H1 (cell line): ENCODE data around the gene HAO2. TPM values are rescaled to one million over a fixed set of nuclear protein-coding genes. Genes with fewer than 3 reads are reported as not detected.

ENCODE experiments used
- CTCF ChIA-PET: fragments of 300-600 bp; sonication (Branson Sonifier 250); formaldehyde crosslinking; loops from one replicate; lab custom pipeline; 2021; ENCODE audit not compliant: partially characterized antibody; lab: Charles Lee
- POLR2A ChIA-PET: fragments of 300-600 bp; sonication (Branson Sonifier 250); formaldehyde crosslinking; loops from one replicate; lab custom pipeline; 2021; ENCODE audit warnings: inconsistent platforms; ENCODE audit not compliant: partially characterized antibody; lab: Charles Lee
- DNase-seq, 2 experiments: peaks; one replicate each; pipeline versions ENCODE4 v3.0.0 to v3.0.0-alpha.2; 2010 to 2022; ENCODE audit warnings: low spot score in 2 of 2, low read depth in 1 of 2, mixed read lengths in 1 of 2
- FAIRE-seq: peaks from 2 replicates; lab custom pipeline; 2011; peaks lifted over from hg19 to GRCh38; lab: Jason Lieb, UNC
- H2AFZ ChIP-seq: 2 replicates; pipeline ENCODE4 v1.8.1; 2012; ENCODE audit warnings: low read length, inconsistent platforms
- H2AK5ac ChIP-seq: 2 replicates; pipeline ENCODE4 v1.6.1; 2013; ENCODE audit warnings: low read depth, low read length
- H2BK120ac ChIP-seq: replicated peaks from 2 replicates; pipeline ENCODE3; 2013; ENCODE audit warnings: low read depth, low read length, inconsistent platforms
- H2BK12ac ChIP-seq: 2 replicates; pipeline ENCODE4 v1.6.1; 2013; ENCODE audit warnings: low read depth, low read length
- H2BK15ac ChIP-seq: 2 replicates; pipeline ENCODE4 v1.6.1; 2013; ENCODE audit warnings: low read length
- H2BK20ac ChIP-seq: 2 replicates; pipeline ENCODE4 v1.6.1; 2013; ENCODE audit warnings: low read length
- H2BK5ac ChIP-seq: 2 replicates; pipeline ENCODE4 v1.6.1; 2013; ENCODE audit warnings: low read depth, low read length
- H3K14ac ChIP-seq: 2 replicates; pipeline ENCODE4 v1.6.1; 2013; ENCODE audit warnings: inconsistent platforms; ENCODE audit not compliant: insufficient read length
- H3K18ac ChIP-seq: 2 replicates; pipeline ENCODE4 v1.6.1; 2013; ENCODE audit warnings: low read length; ENCODE audit errors: extremely low read depth
- H3K23ac ChIP-seq: 2 replicates; pipeline ENCODE4 v1.6.1; 2013; ENCODE audit warnings: inconsistent platforms; ENCODE audit not compliant: insufficient read length
- H3K23me2 ChIP-seq: 2 replicates; pipeline ENCODE4 v1.6.1; 2013; ENCODE audit warnings: low read depth, low read length
- H3K27ac ChIP-seq: 2 replicates; pipeline ENCODE4 v1.6.1; 2011; ENCODE audit warnings: low read depth, low read length, inconsistent platforms
- H3K27me3 ChIP-seq, 4 experiments: replicated peaks in 1 of 4; 1 replicate in 1 of 4; 2 replicates in 3 of 4; pipeline versions ENCODE4 v1.6.1 to v1.8.1; 2011 to 2013; ENCODE audit warnings: low read length in 3 of 4, mild to moderate bottlenecking in 3 of 4, inconsistent platforms in 2 of 4, mixed read lengths in 2 of 4, moderate library complexity in 1 of 4; ENCODE audit not compliant: control insufficient read depth in 3 of 4, insufficient read depth in 3 of 4; ENCODE audit errors: extremely low read depth in 1 of 4
- H3K36me3 ChIP-seq, 4 experiments: 2 replicates each; pipeline versions ENCODE4 v1.6.1 to v1.8.1; 2011 to 2013; ENCODE audit warnings: mild to moderate bottlenecking in 4 of 4, low read length in 3 of 4, moderate library complexity in 2 of 4, control low read depth in 1 of 4, inconsistent platforms in 1 of 4; ENCODE audit not compliant: insufficient read depth in 4 of 4, control insufficient read depth in 2 of 4
- H3K4ac ChIP-seq: replicated peaks from 2 replicates; pipeline ENCODE3; 2013; ENCODE audit warnings: low read length, low read depth, mixed read lengths, inconsistent platforms; ENCODE audit not compliant: insufficient read length
- H3K4me1 ChIP-seq, 4 experiments: replicated peaks in 1 of 4; 1 replicate in 1 of 4; 2 replicates in 3 of 4; pipeline versions ENCODE4 v1.6.1 to v1.8.1; 2011 to 2013; ENCODE audit warnings: low read length in 3 of 4, inconsistent platforms in 2 of 4, mixed read lengths in 1 of 4; ENCODE audit not compliant: insufficient read depth in 4 of 4, control insufficient read depth in 3 of 4
- H3K4me2 ChIP-seq, 2 experiments: 2 replicates each; pipeline versions ENCODE4 v1.6.1 to v1.8.1; 2011 to 2013; ENCODE audit warnings: low read depth in 2 of 2, low read length in 2 of 2, control low read depth in 1 of 2, inconsistent platforms in 1 of 2, mild to moderate bottlenecking in 1 of 2; ENCODE audit not compliant: insufficient read depth in 1 of 2
- H3K4me3 ChIP-seq, 4 experiments: fragments of 200-600, 300-600 bp in 1 of 4; sonication (generic), shearing (Covaris generic), sonication (Bioruptor Twin) in 1 of 4; 2 replicates each; pipeline versions ENCODE4 v1.5.1 to v1.8.1; 2011 to 2016; ENCODE audit warnings: low read length in 4 of 4, low read depth in 3 of 4, control low read depth in 2 of 4, inconsistent platforms in 2 of 4, mild to moderate bottlenecking in 2 of 4, mixed read lengths in 1 of 4, moderate library complexity in 1 of 4; ENCODE audit not compliant: insufficient read depth in 2 of 4; ENCODE audit errors: extremely low read depth in 1 of 4
- H3K56ac ChIP-seq: replicated peaks from 2 replicates; pipeline ENCODE3; 2013; ENCODE audit warnings: low read depth, mild to moderate bottlenecking, mixed read lengths, low read length, inconsistent platforms; ENCODE audit not compliant: insufficient read length
- H3K79me1 ChIP-seq: 2 replicates; pipeline ENCODE4 v1.6.1; 2013; ENCODE audit warnings: low read depth, low read length, control low read depth
- H3K79me2 ChIP-seq, 2 experiments: 2 replicates each; pipeline versions ENCODE4 v1.6.1 to v1.8.1; 2012 to 2013; ENCODE audit warnings: low read length in 2 of 2, mild to moderate bottlenecking in 2 of 2, inconsistent platforms in 1 of 2; ENCODE audit not compliant: insufficient read depth in 2 of 2, control insufficient read depth in 1 of 2
- H3K9ac ChIP-seq, 4 experiments: replicated peaks in 1 of 4; 1 replicate in 1 of 4; 2 replicates in 3 of 4; pipeline versions ENCODE4 v1.6.1 to v1.8.1; 2011 to 2013; ENCODE audit warnings: low read depth in 3 of 4, low read length in 3 of 4, control low read depth in 2 of 4, mild to moderate bottlenecking in 2 of 4, moderate library complexity in 2 of 4, inconsistent platforms in 1 of 4; ENCODE audit errors: extremely low read depth in 1 of 4
- H3K9me3 ChIP-seq, 2 experiments: 2 replicates each; pipeline versions ENCODE4 v1.6.1 to v1.8.1; 2012 to 2013; ENCODE audit warnings: mild to moderate bottlenecking in 2 of 2, moderate library complexity in 2 of 2, control low read depth in 1 of 2, inconsistent platforms in 1 of 2, low read depth in 1 of 2, low read length in 1 of 2, mixed read lengths in 1 of 2; ENCODE audit not compliant: insufficient read depth in 2 of 2
- H4K20me1 ChIP-seq, 2 experiments: replicated peaks in 1 of 2; 2 replicates each; pipeline versions ENCODE3 to v1.8.1; 2011 to 2013; ENCODE audit warnings: inconsistent platforms in 2 of 2, low read length in 2 of 2, mild to moderate bottlenecking in 1 of 2; ENCODE audit not compliant: insufficient read depth in 2 of 2, control insufficient read depth in 1 of 2
- H4K5ac ChIP-seq: 2 replicates; pipeline ENCODE4 v1.6.1; 2013; ENCODE audit warnings: low read length, low read depth, mixed read lengths, inconsistent platforms; ENCODE audit not compliant: insufficient read length
- H4K8ac ChIP-seq: 2 replicates; pipeline ENCODE4 v1.8.0; 2013; ENCODE audit warnings: mild to moderate bottlenecking, moderate library complexity, low read length, inconsistent platforms; ENCODE audit not compliant: insufficient read depth; ENCODE audit errors: extremely low read depth
- H4K91ac ChIP-seq: replicated peaks from 2 replicates; pipeline ENCODE3; 2013; ENCODE audit warnings: low read length, mixed read lengths, inconsistent platforms; ENCODE audit not compliant: insufficient read length
- GABPA ChIP-seq: IDR thresholded peaks from 2 replicates; pipeline ENCODE4 v1.6.1; 2011; ENCODE audit warnings: mild to moderate bottlenecking, low read length, moderate library complexity, borderline replicate concordance; ENCODE audit not compliant: insufficient read depth
- PHF8 ChIP-seq: fragments of 200-600 bp; sonication (generic); conservative IDR thresholded peaks from 2 replicates; pipeline ENCODE4 v1.7.1; 2012; ENCODE audit warnings: low read depth, mild to moderate bottlenecking, inconsistent platforms, low read length, moderate library complexity
- RAD21 ChIP-seq, 2 experiments: IDR thresholded peaks in 1 of 2; conservative IDR thresholded peaks in 1 of 2; 2 replicates each; pipeline ENCODE4 v1.6.1; 2011; ENCODE audit warnings: low read depth in 2 of 2, low read length in 2 of 2, improper control_type of control experiment in 1 of 2, inconsistent platforms in 1 of 2, mild to moderate bottlenecking in 1 of 2, moderate library complexity in 1 of 2
- RBBP5 ChIP-seq: IDR thresholded peaks from 2 replicates; pipeline ENCODE4 v1.7.1; 2012; ENCODE audit warnings: low read depth, mild to moderate bottlenecking, inconsistent platforms, low read length, moderate library complexity, borderline replicate concordance
- TEAD4 ChIP-seq: IDR thresholded peaks from 2 replicates; pipeline ENCODE4 v1.6.1; 2012; ENCODE audit warnings: low read depth, low read length, inconsistent platforms, mixed read lengths
- WGBS, 2 experiments: shearing (Covaris generic) in 1 of 2; methylation state at CpG; one replicate each; pipeline versions ENCODE4 v1.1.6 to v1.1.7; 2013 to 2015; ENCODE audit warnings: low lambda C conversion rate in 2 of 2, mixed read lengths in 2 of 2, inconsistent platforms in 1 of 2, low coverage in 1 of 2, missing lambda C conversion rate in 1 of 2; ENCODE audit not compliant: insufficient replicate concordance in 2 of 2, insufficient coverage in 1 of 2, insufficient read length in 1 of 2; ENCODE audit errors: extremely low coverage in 1 of 2, missing lambda C conversion rate in 1 of 2; 5-methylcytosine and 5-hydroxymethylcytosine counted together
- polyA plus RNA-seq, 7 experiments: library from polyadenylated mRNA; depleted of rRNA in 3 of 7; stranded (reverse) in 5 of 7; unstranded in 2 of 7; fragments of >200 nt in 5 of 7; fragments of 200-250 nt in 2 of 7; gene quantifications; 1 replicate in 5 of 7; 2 replicates in 1 of 7; 4 replicates in 1 of 7; pipeline versions ENCODE4 v1.2.1 to v1.2.3, GENCODE V29; 2011 to 2013; ENCODE audit warnings: missing spikeins in 2 of 7, mixed read lengths in 2 of 7
- total RNA-seq: library from RNA; stranded (reverse); fragmentation: NEBNext Ultra II Directional; extraction: Animal tissue kit (Norgen Biotek cat#: 25700); gene quantifications from 2 replicates; pipeline ENCODE4 v1.2.1, GENCODE V29; 2021

Gene HAO2
- total and polyA plus RNA-seq, 2 of the 8 experiments (the other 6 are each of a cell fraction or from before 2014, with no cell fraction given) = not detected

GRCh38 chr1:119394085-119394484, 25.5 kb downstream of the HAO2 start:
- no peaks in the 10 kb centered on the region for H3K79me2 ChIP-seq
- no peaks in the 10 kb centered on the region for H3K23me2 ChIP-seq
- 91% methylated on average over 1 of the region's 1 CpG; no CpG with 5 or more reads in 1 of the 2 experiments for whole genome bisulfite sequencing, 2 experiments
- TF ChIP-seq RBBP5 (no peak), TEAD4 (no peak), PHF8 (no peak), RAD21 (IDR thresholded peaks at IDR 0.05 in 1 of 2, conservative IDR thresholded peaks at IDR 0.05 in 1 of 2; ENCODE audit: low read depth in 2 of 2, low read length in 2 of 2) (no peak), GABPA (no peak)
- H3K36me3 ChIP-seq = no peaks in the 10 kb centered on the region
- no peaks in the 10 kb centered on the region for H3K27me3 ChIP-seq
- DNase-seq (no peak), FAIRE-seq (no peak)
- H3K23ac ChIP-seq = no peak overlapping the region
- H2BK120ac ChIP-seq = no peak overlapping the region
- no peak overlapping the region for H3K56ac ChIP-seq
- ChIA-PET POLR2A (no interaction called here), CTCF (interaction anchor here (1.9 kb wide), 2 partner anchors 21 to 77 kb away, joined by 4 to 5 read pairs; no protein-coding TSS in a partner anchor)
- no peak overlapping the region for H3K9ac ChIP-seq
- H3K4me3 ChIP-seq = no peak overlapping the region
- H4K20me1 ChIP-seq = no peaks in the 10 kb centered on the region
- H2AK5ac ChIP-seq = no peak overlapping the region
- H4K8ac ChIP-seq = no peak overlapping the region
- H3K18ac ChIP-seq = no peak overlapping the region
- no peaks in the 10 kb centered on the region for H3K4me1 ChIP-seq
- no peak overlapping the region for H2BK12ac ChIP-seq
- no peak overlapping the region for H4K91ac ChIP-seq
- no peak overlapping the region for H3K4ac ChIP-seq
- no peak overlapping the region for H3K14ac ChIP-seq
- H2BK15ac ChIP-seq = no peak overlapping the region
- no peak overlapping the region for H2AFZ ChIP-seq
- H2BK5ac ChIP-seq = no peak overlapping the region
- H3K27ac ChIP-seq = no peak overlapping the region
- no peak overlapping the region for H3K4me2 ChIP-seq
- no peak overlapping the region for H4K5ac ChIP-seq
- H2BK20ac ChIP-seq = no peak overlapping the region
- no peaks in the 10 kb centered on the region for H3K79me1 ChIP-seq
- no peaks in the 10 kb centered on the region for H3K9me3 ChIP-seq
